Vagina (tissue), 2 donors: ENCODE results near the gene WIZ. TPM values are rescaled to one million over a fixed set of nuclear protein-coding genes. Genes with fewer than 3 reads are reported as not detected.

Source experiments
- DNase-seq, 2 donors: peaks; one replicate each; pipeline ENCODE4 v3.0.0-alpha.2; 2017; ENCODE audit errors: extremely low spot score in 2 of 2
- H3K27ac ChIP-seq: fragments of 200-600 bp; sonication (generic); one replicate; pipeline ENCODE4 v1.5.1; 2019
- H3K27me3 ChIP-seq: fragments of 200-600 bp; sonication (generic); one replicate; pipeline ENCODE4 v1.5.1; 2019
- H3K36me3 ChIP-seq, 2 donors: fragments of 200-600 bp; sonication (generic); one replicate each; pipeline ENCODE4 v1.5.1; 2017 to 2019
- H3K4me1 ChIP-seq: fragments of 200-600 bp; sonication (generic); one replicate; pipeline ENCODE4 v1.5.1; 2019
- H3K4me3 ChIP-seq, 2 donors: fragments of 200-600 bp; sonication (generic); 1 replicate in 1 of 2; 2 replicates in 1 of 2; pipeline ENCODE4 v1.5.1; 2016 to 2019
- H3K9me3 ChIP-seq: fragments of 200-600 bp; sonication (generic); one replicate; pipeline ENCODE4 v1.5.1; 2019
- CTCF ChIP-seq, 3 experiments: fragments of 450-650 bp in 2 of 3; fragments of 200-600 bp in 1 of 3; sonication (generic) in 1 of 3; IDR thresholded peaks; one replicate each; pipeline ENCODE4 v1.5.1; 2017 to 2019; ENCODE audit warnings: antibody characterized with exemption in 3 of 3, mild to moderate bottlenecking in 2 of 3, moderate library complexity in 2 of 3
- POLR2A ChIP-seq, 2 donors: fragments of 450-650 bp; IDR thresholded peaks; one replicate each; pipeline ENCODE4 v1.6.1; 2017; ENCODE audit warnings: antibody characterized with exemption in 2 of 2, mild to moderate bottlenecking in 2 of 2, moderate library complexity in 2 of 2
- POLR2AphosphoS5 ChIP-seq, 2 donors: sonication (generic); formaldehyde crosslinking; IDR thresholded peaks; one replicate each; pipeline ENCODE4 v1.9.0; 2017; ENCODE audit warnings: antibody characterized with exemption in 2 of 2, mild to moderate bottlenecking in 2 of 2, low read depth in 1 of 2; ENCODE audit not compliant: insufficient read depth in 1 of 2
- intact Hi-C: fragments of 100-400 bp; cut with DNase I; formaldehyde crosslinking; loops from one replicate; pipeline ENCODE4 v1.15.1; 2023
- total RNA-seq: library from RNA; depleted of rRNA; stranded (reverse); fragments of >200 nt; gene quantifications from one replicate; pipeline ENCODE4 v1.2.3, GENCODE V29; 2016

WIZ gene
- total RNA-seq, 1 donor from 2014 or later: 44.4 TPM

GRCh38 chr19:15432629-15433518, 16.9 kb downstream of the WIZ start:
- Histone ChIP-seq H3K27ac (peak overlapping the region; percentile 88), H3K9me3 (no peaks in the 10 kb centered on the region), H3K4me3 (peak overlapping the region; percentile 77 to 86), H3K36me3 (peaks cover 0 to under 1% of the 10 kb centered on the region in 2 donors), H3K4me1 (peaks cover 56% of the 10 kb centered on the region), H3K27me3 (no peaks in the 10 kb centered on the region)
- DNase-seq: no peak
- TF ChIP-seq POLR2AphosphoS5 (IDR thresholded peaks at IDR 0.05; ENCODE audit: insufficient read depth in 1 of 2, low read depth in 1 of 2) (peak in 1 of 2 donors; percentile 62), CTCF (IDR thresholded peaks at IDR 0.05) (no peak), POLR2A (IDR thresholded peaks at IDR 0.05) (peak in 1 of 2 donors; percentile 20)
- intact Hi-C loops: loop anchor here (10.0 kb wide), 1 partner anchor 168 kb away; no protein-coding TSS in a partner anchor

GRCh38 chr19:15432018-15432494, 17.7 kb downstream of the WIZ start:
- Histone ChIP-seq H3K27me3 (no peaks in the 10 kb centered on the region), H3K27ac (peak overlapping the region; percentile 55), H3K36me3 (peaks cover 0 to 9% of the 10 kb centered on the region in 2 donors), H3K4me3 (peak overlapping the region; percentile 70 to 89), H3K4me1 (peaks cover 47% of the 10 kb centered on the region), H3K9me3 (no peaks in the 10 kb centered on the region)
- intact Hi-C loops: loop anchor here (10.0 kb wide), 1 partner anchor 167 kb away; no protein-coding TSS in a partner anchor
- TF ChIP-seq POLR2AphosphoS5 (IDR thresholded peaks at IDR 0.05; ENCODE audit: insufficient read depth in 1 of 2, low read depth in 1 of 2): no peak
- no peak for TF ChIP-seq POLR2A (IDR thresholded peaks at IDR 0.05)
- no peak for TF ChIP-seq CTCF (IDR thresholded peaks at IDR 0.05)
- no peak for DNase-seq

- Histone ChIP-seq H3K27ac (peak overlapping the region; percentile 55), H3K36me3 (peaks cover 0 to 14% of the 10 kb centered on the region in 2 donors), H3K9me3 (no peaks in the 10 kb centered on the region), H3K4me3 (peak overlapping the region; percentile 70 to 89), H3K4me1 (peaks cover 43% of the 10 kb centered on the region), H3K27me3 (no peaks in the 10 kb centered on the region)
- DNase-seq: no peak
- no peak for TF ChIP-seq POLR2A (IDR thresholded peaks at IDR 0.05)
- TF ChIP-seq POLR2AphosphoS5 (IDR thresholded peaks at IDR 0.05; ENCODE audit: insufficient read depth in 1 of 2, low read depth in 1 of 2): no peak
- TF ChIP-seq CTCF (IDR thresholded peaks at IDR 0.05): no peak
- intact Hi-C loops: loop anchor here (10.0 kb wide), 1 partner anchor 167 kb away; no protein-coding TSS in a partner anchor
Measured at GRCh38 chr19:15431396-15432017, 18.2 kb downstream of the WIZ start.

- H3K4me1 ChIP-seq: peaks cover 43% of the 10 kb centered on the region
- TF ChIP-seq POLR2AphosphoS5 (IDR thresholded peaks at IDR 0.05; ENCODE audit: insufficient read depth in 1 of 2, low read depth in 1 of 2) (no peak), POLR2A (IDR thresholded peaks at IDR 0.05) (no peak), CTCF (IDR thresholded peaks at IDR 0.05) (no peak)
- H3K27me3 ChIP-seq: no peaks in the 10 kb centered on the region
- peaks cover 0 to 16% of the 10 kb centered on the region in 2 donors for H3K36me3 ChIP-seq
- peak overlapping the region in 1 of 2 donors; percentile 89 for H3K4me3 ChIP-seq
- no peak for DNase-seq
- H3K27ac ChIP-seq: no peak overlapping the region
- H3K9me3 ChIP-seq: no peaks in the 10 kb centered on the region
- intact Hi-C loops: loop anchor here (10.0 kb wide), 1 partner anchor 166 kb away; no protein-coding TSS in a partner anchor
Measured at GRCh38 chr19:15430526-15431120, 19.1 kb downstream of the WIZ start.
